Measurements from ENCODE around the gene GLYATL2.

Gene GLYATL2, protein sequence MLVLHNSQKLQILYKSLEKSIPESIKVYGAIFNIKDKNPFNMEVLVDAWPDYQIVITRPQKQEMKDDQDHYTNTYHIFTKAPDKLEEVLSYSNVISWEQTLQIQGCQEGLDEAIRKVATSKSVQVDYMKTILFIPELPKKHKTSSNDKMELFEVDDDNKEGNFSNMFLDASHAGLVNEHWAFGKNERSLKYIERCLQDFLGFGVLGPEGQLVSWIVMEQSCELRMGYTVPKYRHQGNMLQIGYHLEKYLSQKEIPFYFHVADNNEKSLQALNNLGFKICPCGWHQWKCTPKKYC

GRCh38 chr11:58844361-58845005 is at the start of gene GLYATL2:
TSS of gene GLYATL2 (minus strand) at chr11:58844704. CDS start at chr11:58839612, 5,092 bp downstream.
- no peak for DNase-seq

GRCh38 chr11:58893899-58894298 is 49.4 kb upstream of the GLYATL2 start:
- DNase-seq, result no peak

- no peak for DNase-seq
Measured at GRCh38 chr11:58888579-58888978, 44.1 kb upstream of the GLYATL2 start.

GRCh38 chr11:58887452-58887851 is 42.9 kb upstream of the GLYATL2 start:
- DNase-seq, result no peak

GRCh38 chr11:58880625-58881024 is 36.1 kb upstream of the GLYATL2 start:
- no peak for DNase-seq

DNA sequence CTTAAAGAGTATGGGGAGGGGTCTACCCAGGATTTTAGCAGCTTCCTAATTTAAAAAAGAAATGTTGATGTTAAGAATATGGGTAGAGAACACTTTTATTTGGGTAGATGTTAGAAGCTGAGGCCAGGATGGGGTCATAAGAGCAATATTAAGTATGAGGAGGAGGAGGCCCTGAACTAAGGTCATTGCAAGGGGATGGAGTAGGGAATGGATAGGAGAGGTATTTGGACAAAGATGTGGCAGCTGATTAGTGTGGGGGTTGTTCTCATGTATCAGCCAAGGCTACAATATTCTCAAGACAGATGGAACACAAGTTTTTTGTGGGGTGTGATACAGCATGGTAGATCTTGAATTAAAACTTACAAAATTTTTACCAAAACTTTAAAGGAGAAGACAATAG is 35.7 kb upstream of the GLYATL2 start:
- DNase-seq, result no peak

DNA sequence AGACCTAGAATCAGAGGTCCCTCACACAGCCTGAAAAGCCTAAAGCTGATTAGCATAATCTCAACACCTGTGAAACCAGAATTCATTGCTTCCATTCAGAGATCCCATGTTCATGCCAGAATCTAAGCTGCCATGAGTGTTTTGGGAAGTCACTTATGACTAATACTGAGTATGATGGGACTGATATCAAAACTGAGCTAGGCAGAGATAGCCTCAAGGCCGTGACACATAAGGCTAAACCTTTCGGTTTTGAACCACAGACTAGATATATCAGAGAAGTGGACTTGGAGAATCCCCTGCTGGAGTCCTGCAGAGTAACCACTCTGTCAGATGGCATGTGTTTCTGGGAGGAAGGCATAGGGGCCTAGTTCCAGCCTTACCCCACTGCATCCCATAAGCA is 23.1 kb upstream of the GLYATL2 start:
- no peak for DNase-seq

GRCh38 chr11:58866788-58867187 is 22.3 kb upstream of the GLYATL2 start:
- no peak for DNase-seq

- no peak for DNase-seq
Measured at GRCh38 chr11:58864335-58864734, 19.8 kb upstream of the GLYATL2 start.

- DNase-seq, result no peak
Measured at GRCh38 chr11:58863697-58864096, 19.2 kb upstream of the GLYATL2 start.

- no peak for DNase-seq
Measured at GRCh38 chr11:58861533-58861932, 17.0 kb upstream of the GLYATL2 start.

- no peak for DNase-seq
Measured at GRCh38 chr11:58856806-58857205, 12.3 kb upstream of the GLYATL2 start.

DNA sequence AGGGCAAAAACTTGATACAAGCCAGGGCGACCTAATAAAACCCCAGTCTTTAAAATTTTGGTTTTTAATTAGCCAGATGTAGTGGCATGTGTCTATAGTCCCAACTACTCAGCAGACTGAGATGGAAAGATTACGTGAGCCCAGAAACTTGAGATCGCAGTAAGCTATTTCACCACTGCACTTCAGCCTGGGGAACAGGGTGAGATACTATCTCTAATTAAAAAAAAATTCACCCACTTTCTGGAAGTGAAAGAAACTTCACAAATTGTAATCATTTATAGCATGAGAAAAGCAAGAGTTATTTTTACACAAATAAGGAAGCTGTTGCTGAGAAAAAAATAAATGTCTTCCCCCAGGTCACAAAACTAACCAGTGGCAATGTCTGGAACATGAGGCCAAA is 882 bp upstream of the GLYATL2 start:
- no peak for DNase-seq

- no peak for DNase-seq
Measured at GRCh38 chr11:58837707-58838388, 6.7 kb downstream of the GLYATL2 start.

DNA sequence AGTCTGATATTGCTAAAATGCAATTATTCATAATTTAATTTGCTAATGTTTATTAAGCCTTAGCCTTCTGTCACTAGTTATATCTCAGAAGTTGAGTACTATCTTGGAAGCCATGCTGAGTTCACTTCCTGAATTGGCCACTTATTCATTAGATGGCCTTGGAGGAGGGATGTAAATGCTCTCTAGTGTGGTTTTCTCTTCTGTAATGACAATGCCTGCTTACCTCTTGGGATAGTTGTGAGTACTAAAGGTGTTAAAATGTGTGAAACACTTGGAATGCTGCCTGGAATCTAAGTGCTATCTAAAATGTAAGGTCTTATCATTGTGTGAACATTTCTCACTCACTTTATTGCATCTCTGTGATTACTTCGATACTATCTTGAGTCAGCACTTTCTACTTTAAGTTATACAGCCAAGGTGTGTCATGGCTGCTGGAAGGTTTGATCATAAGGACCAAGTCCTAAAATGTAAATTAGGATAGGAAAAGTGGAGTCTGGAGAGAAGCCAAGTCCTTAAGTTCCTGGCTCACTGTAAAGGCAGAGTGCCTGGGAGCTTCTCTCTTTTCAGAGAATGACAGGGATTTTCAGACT is 12.4 kb downstream of the GLYATL2 start:
- DNase-seq, result no peak

- DNase-seq, result no peak
Measured at GRCh38 chr11:58830673-58831301, 13.7 kb downstream of the GLYATL2 start.

- DNase-seq, result no peak
Measured at GRCh38 chr11:58829786-58830185, 14.7 kb downstream of the GLYATL2 start.

GRCh38 chr11:58813693-58814092 is 30.8 kb downstream of the GLYATL2 start:
- DNase-seq, result no peak

GRCh38 chr11:58811499-58811898 is 33.0 kb downstream of the GLYATL2 start:
- no peak for DNase-seq

DNA sequence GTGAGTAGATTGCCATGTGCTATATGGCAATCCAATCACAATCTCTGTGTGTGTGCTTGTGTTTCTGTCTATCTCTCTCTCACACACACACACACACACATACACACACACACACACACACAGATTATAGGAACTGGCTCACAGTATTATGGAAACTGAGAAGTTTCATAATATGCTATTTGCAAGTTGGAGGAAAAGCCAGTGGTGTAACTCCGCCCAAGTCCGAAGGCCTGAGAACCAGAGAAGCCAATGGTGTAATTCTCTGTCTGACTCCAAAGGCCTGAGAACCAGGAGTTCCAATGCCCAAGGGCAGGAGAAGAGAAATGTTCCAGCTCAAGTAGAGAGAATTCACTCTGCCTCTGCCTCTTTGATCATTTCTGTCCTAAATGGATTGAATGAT is 37.2 kb downstream of the GLYATL2 start:
- DNase-seq, result no peak

DNA sequence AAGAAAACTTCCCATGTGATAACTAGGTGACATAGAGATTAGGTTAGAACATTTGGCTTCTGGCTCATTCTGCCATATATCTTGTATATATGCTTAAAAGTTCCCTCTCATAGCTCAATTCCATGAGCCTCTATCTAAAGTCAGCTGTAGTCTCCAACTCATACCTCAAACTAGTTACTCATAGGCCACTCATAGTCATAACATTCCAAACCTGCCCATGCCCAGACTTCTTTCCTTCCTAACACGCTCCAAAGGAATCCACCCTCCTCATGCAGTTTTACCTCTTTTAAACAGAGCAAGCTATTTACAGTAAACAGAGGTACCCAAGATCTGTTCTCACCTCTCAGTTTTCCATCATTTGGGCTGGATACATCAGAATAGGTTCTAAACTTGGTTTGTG is 39.4 kb downstream of the GLYATL2 start:
- no peak for DNase-seq

DNA sequence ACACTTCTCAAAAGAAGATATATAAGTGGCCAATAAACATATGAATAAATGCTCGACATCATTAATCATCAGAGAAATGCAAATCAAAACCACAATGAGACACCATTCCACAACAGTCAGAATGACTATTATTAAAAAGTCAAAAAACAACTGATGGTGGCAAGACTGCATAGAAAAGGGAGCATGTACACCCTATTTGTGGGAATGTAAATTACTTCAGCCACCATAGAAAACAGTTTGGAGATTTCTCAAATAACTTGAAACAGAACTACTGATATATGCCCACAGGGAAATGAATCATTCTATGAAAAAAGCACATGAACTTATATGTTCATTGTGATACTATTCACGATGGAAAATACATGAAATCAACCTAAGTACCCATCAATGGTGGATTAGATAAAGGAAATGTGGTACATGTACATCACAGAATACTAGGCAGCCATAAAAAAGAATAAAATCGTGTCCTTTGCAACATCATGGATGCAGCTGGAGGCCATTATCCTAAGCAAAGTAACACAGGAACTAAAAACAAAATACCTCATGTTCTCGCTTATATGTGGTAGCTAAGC is 42.4 kb downstream of the GLYATL2 start:
- DNase-seq, result no peak

- DNase-seq, result no peak
Measured at GRCh38 chr11:58801302-58801701, 43.2 kb downstream of the GLYATL2 start.
